Neural cell (in vitro differentiated cells): ENCODE results near the gene ABCC8.

Experiments used
- EP300 ChIP-seq: fragments of 450-650 bp; conservative IDR thresholded peaks from 2 replicates; pipeline ENCODE4 v1.6.1; 2014; ENCODE audit warnings: antibody characterized with exemption, mild to moderate bottlenecking, moderate library complexity; ENCODE audit not compliant: poor library complexity, severe bottlenecking
- EZH2 ChIP-seq: fragments of 200-600, 300-800 bp; shearing (Covaris generic), sonication (generic); IDR thresholded peaks from 2 replicates; pipeline ENCODE4 v1.6.1; 2014; ENCODE audit warnings: antibody characterized with exemption, low read length, borderline replicate concordance, mild to moderate bottlenecking; ENCODE audit not compliant: insufficient read depth, poor library complexity, severe bottlenecking
- MXI1 ChIP-seq: fragments of 450-650 bp; conservative IDR thresholded peaks from 2 replicates; pipeline ENCODE4 v1.6.1; 2014; ENCODE audit warnings: antibody characterized with exemption, mild to moderate bottlenecking; ENCODE audit not compliant: poor library complexity, severe bottlenecking
- RAD21 ChIP-seq: fragments of 450-650 bp; conservative IDR thresholded peaks from 2 replicates; pipeline ENCODE4 v1.6.1; 2014; ENCODE audit warnings: antibody characterized with exemption, mild to moderate bottlenecking, moderate library complexity
- TF ChIP-seq, protein P1 (sequence below): fragments of 450-650 bp; IDR thresholded peaks from 2 replicates; pipeline ENCODE4 v1.5.1; 2014; ENCODE audit warnings: antibody characterized with exemption, mild to moderate bottlenecking, moderate library complexity; ENCODE audit not compliant: poor library complexity, severe bottlenecking

DNA sequence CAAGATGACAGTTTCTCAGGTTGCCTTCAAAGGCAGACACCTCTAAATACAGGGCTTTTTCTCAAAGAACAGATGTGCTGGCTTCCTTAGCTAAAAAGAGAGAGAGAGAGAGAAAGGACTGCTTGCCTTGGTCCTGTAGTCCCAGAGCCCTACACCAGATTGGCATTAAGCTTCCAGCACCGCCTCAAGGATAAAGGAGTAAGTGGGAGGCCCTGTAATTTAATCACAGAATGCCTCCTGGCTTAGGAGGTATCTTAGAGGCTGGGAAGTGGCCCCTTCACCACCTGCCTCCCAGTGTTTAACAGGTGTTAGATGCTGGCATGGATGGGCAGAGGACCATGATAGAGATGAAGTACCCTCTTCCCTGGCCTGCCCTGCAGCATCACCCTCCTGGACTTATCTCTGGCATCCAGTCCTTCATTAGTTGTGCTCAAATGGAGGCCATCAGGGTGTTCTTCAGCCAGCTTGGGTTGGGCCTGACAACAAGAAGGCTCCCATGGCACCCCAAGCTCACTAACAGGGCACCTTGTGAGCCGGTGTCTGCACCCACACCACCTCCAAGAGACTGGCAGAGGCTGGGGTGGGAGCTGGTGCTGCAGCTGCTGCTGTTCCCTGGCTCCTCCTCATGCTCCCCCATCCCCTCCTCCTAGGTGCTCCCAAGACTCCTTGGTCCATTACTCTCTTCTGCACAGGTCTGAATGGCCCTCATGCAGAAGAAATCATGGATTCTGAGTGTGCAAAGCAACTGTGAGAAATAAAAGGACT, 32.5 kb downstream of the ABCC8 start:
- TF ChIP-seq EZH2 (no peak), RAD21 (no peak), MXI1 (no peak), EP300 (no peak)
- TF ChIP-seq, protein P1, sequence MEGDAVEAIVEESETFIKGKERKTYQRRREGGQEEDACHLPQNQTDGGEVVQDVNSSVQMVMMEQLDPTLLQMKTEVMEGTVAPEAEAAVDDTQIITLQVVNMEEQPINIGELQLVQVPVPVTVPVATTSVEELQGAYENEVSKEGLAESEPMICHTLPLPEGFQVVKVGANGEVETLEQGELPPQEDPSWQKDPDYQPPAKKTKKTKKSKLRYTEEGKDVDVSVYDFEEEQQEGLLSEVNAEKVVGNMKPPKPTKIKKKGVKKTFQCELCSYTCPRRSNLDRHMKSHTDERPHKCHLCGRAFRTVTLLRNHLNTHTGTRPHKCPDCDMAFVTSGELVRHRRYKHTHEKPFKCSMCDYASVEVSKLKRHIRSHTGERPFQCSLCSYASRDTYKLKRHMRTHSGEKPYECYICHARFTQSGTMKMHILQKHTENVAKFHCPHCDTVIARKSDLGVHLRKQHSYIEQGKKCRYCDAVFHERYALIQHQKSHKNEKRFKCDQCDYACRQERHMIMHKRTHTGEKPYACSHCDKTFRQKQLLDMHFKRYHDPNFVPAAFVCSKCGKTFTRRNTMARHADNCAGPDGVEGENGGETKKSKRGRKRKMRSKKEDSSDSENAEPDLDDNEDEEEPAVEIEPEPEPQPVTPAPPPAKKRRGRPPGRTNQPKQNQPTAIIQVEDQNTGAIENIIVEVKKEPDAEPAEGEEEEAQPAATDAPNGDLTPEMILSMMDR, result no peak
